Esophagus muscularis mucosa (tissue), 3 donors: ENCODE results near the gene UBXN2A.

Experiments used
- POLR2A ChIP-seq: fragments of 450-650 bp; IDR thresholded peaks from one replicate; pipeline ENCODE4 v1.6.1; 2017; ENCODE audit warnings: antibody characterized with exemption, moderate library complexity, mild to moderate bottlenecking, low read depth
- TF ChIP-seq, protein P1 (sequence below), 3 experiments: fragments of 200-600 bp in 2 of 3; fragments of 450-650 bp in 1 of 3; sonication (generic) in 2 of 3; IDR thresholded peaks; one replicate each; pipeline ENCODE4 v1.5.1; 2017 to 2019; ENCODE audit warnings: antibody characterized with exemption in 3 of 3, mild to moderate bottlenecking in 2 of 3, moderate library complexity in 1 of 3

- TF ChIP-seq, protein P1, sequence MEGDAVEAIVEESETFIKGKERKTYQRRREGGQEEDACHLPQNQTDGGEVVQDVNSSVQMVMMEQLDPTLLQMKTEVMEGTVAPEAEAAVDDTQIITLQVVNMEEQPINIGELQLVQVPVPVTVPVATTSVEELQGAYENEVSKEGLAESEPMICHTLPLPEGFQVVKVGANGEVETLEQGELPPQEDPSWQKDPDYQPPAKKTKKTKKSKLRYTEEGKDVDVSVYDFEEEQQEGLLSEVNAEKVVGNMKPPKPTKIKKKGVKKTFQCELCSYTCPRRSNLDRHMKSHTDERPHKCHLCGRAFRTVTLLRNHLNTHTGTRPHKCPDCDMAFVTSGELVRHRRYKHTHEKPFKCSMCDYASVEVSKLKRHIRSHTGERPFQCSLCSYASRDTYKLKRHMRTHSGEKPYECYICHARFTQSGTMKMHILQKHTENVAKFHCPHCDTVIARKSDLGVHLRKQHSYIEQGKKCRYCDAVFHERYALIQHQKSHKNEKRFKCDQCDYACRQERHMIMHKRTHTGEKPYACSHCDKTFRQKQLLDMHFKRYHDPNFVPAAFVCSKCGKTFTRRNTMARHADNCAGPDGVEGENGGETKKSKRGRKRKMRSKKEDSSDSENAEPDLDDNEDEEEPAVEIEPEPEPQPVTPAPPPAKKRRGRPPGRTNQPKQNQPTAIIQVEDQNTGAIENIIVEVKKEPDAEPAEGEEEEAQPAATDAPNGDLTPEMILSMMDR (IDR thresholded peaks at IDR 0.05), result no peak
- no peak for TF ChIP-seq POLR2A
These were observed 108.7 kb downstream of the UBXN2A start for GRCh38 chr2:24048769-24049484.
